A673 (cell line): Measurements from ENCODE around the gene TMEM97.

Experiments used
- EZH2 ChIP-seq: fragments of 200-600 bp; sonication (generic); IDR thresholded peaks from 2 replicates; pipeline ENCODE4 v1.6.1; 2017; ENCODE audit warnings: borderline replicate concordance, low read depth, mild to moderate bottlenecking, mixed read lengths, antibody characterized with exemption, low read length; ENCODE audit not compliant: poor library complexity, severe bottlenecking
- TF ChIP-seq, protein P1 (sequence below): fragments of 300-800, 200-600 bp; sonication (generic); conservative IDR thresholded peaks from 2 replicates; pipeline ENCODE4 v1.5.1; 2017; ENCODE audit warnings: low read depth, mild to moderate bottlenecking, antibody characterized with exemption, low read length, moderate library complexity, mixed read lengths

GRCh38 chr17:28270926-28271325, 48.1 kb upstream of the TMEM97 start:
- TF ChIP-seq, protein P1, sequence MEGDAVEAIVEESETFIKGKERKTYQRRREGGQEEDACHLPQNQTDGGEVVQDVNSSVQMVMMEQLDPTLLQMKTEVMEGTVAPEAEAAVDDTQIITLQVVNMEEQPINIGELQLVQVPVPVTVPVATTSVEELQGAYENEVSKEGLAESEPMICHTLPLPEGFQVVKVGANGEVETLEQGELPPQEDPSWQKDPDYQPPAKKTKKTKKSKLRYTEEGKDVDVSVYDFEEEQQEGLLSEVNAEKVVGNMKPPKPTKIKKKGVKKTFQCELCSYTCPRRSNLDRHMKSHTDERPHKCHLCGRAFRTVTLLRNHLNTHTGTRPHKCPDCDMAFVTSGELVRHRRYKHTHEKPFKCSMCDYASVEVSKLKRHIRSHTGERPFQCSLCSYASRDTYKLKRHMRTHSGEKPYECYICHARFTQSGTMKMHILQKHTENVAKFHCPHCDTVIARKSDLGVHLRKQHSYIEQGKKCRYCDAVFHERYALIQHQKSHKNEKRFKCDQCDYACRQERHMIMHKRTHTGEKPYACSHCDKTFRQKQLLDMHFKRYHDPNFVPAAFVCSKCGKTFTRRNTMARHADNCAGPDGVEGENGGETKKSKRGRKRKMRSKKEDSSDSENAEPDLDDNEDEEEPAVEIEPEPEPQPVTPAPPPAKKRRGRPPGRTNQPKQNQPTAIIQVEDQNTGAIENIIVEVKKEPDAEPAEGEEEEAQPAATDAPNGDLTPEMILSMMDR: no peak
- no peak for TF ChIP-seq EZH2
